ENCODE results near the gene SLC5A10.
"Not testable (repeated sequence)": the region's sequence is repeated elsewhere in the genome, so short reads cannot be mapped to it uniquely, and the experiment has no call there.

The SLC5A10 gene

GRCh38 chr17:19038730-19039129 lies 86.8 kb downstream of the SLC5A10 start:
- not testable (repeated sequence) for DNase-seq (ENCODE audit: low spot score)

GRCh38 chr17:19040350-19040749 lies 88.4 kb downstream of the SLC5A10 start:
- not testable (repeated sequence) for DNase-seq (ENCODE audit: low spot score)

- not testable (repeated sequence) for DNase-seq (ENCODE audit: low spot score)
Observed at GRCh38 chr17:19041871-19042270, 89.9 kb downstream of the SLC5A10 start.

GRCh38 chr17:19042369-19042768 lies 90.4 kb downstream of the SLC5A10 start:
- not testable (repeated sequence) for DNase-seq (ENCODE audit: low spot score)

GRCh38 chr17:19043032-19043431 lies 91.1 kb downstream of the SLC5A10 start:
- DNase-seq (ENCODE audit: low spot score) = not testable (repeated sequence)

GRCh38 chr17:19044643-19045042 lies 92.7 kb downstream of the SLC5A10 start:
- not testable (repeated sequence) for DNase-seq (ENCODE audit: low spot score)

GRCh38 chr17:19046782-19047375 lies 94.9 kb downstream of the SLC5A10 start, which contains the start of gene GRAP:
Gene GRAP, minus strand, starts transcription at chr17:19046957. Its CDS starts 31 bp downstream, at chr17:19046926.
- DNase-seq (ENCODE audit: low spot score) = not testable (repeated sequence)

GRCh38 chr17:19047510-19047909 lies 95.5 kb downstream of the SLC5A10 start:
- not testable (repeated sequence) for DNase-seq (ENCODE audit: low spot score)

GRCh38 chr17:19048826-19049225 lies 96.9 kb downstream of the SLC5A10 start:
- not testable (repeated sequence) for DNase-seq (ENCODE audit: low spot score)

- DNase-seq (ENCODE audit: low spot score) = not testable (repeated sequence)
Observed at GRCh38 chr17:19055447-19055846, 103.5 kb downstream of the SLC5A10 start.

- not testable (repeated sequence) for DNase-seq (ENCODE audit: low spot score)
Observed at GRCh38 chr17:19062009-19062717, 110.2 kb downstream of the SLC5A10 start.

- not testable (repeated sequence) for DNase-seq (ENCODE audit: low spot score)
Observed at GRCh38 chr17:19062718-19063325, 110.9 kb downstream of the SLC5A10 start.

- DNase-seq (ENCODE audit: low spot score) = not testable (repeated sequence)
Observed at GRCh38 chr17:19063326-19063956, 111.5 kb downstream of the SLC5A10 start.

GRCh38 chr17:19064378-19064777 lies 112.4 kb downstream of the SLC5A10 start:
- DNase-seq (ENCODE audit: low spot score) = not testable (repeated sequence)

GRCh38 chr17:19070318-19071168 lies 118.6 kb downstream of the SLC5A10 start:
- DNase-seq (ENCODE audit: low spot score) = not testable (repeated sequence)

Small RNA genes lying within 50 kb of the gene (small RNA-seq; reads per million reads assigned to genes)
- 0 reads per million in 2 experiments for gene AC090286.3
- gene RF00324 = 0 reads per million in 2 experiments

All from SK-N-DZ (cell line).